HCT116 (cell line): Measurements from ENCODE around the gene CRNN. TPM values are rescaled to one million over a fixed set of nuclear protein-coding genes. Genes with fewer than 3 reads are reported as not detected.
A peak's percentile ranks its signal among the peaks of the same experiment; 100 is the strongest.

Experiments
- ATAC-seq: fragments of 200-7000 bp; cut with Tn5 transposase; 2 replicates; pipeline ENCODE4 v1.9.1; 2020; ENCODE audit warnings: mild to moderate bottlenecking, moderate library complexity
- BruUV-seq: library from RNA; stranded (reverse); fragments of 400-500 nt; replicated peaks from 2 replicates; lab custom pipeline; 2021; lab: Mats Ljungman, UMichigan
- CTCF ChIA-PET: fragments of 300-600 bp; sonication (Branson Sonifier 250); formaldehyde crosslinking; loops from one replicate; lab custom pipeline; 2021; ENCODE audit warnings: antibody characterized with exemption; lab: Charles Lee
- POLR2A ChIA-PET: fragments of 300-600, 350-600 bp; sonication (Branson Sonifier 250); formaldehyde crosslinking; loops from one replicate; lab custom pipeline; 2021; ENCODE audit warnings: antibody characterized with exemption; lab: Charles Lee
- RAD21 ChIA-PET, 2 experiments: fragments of 300-600 bp; sonication (Branson Sonifier 250); formaldehyde crosslinking; loops; one replicate each; lab custom pipeline; 2023; ENCODE audit warnings: low total read pairs in 2 of 2; ENCODE audit not compliant: uncharacterized antibody in 2 of 2, unreplicated experiment in 2 of 2, low non-redundant PET in 1 of 2; lab: Charles Lee
- DNase-seq: peaks from one replicate; pipeline ENCODE4 v3.0.0-alpha.2; 2010; ENCODE audit warnings: low read depth, low spot score
- H2AFZ ChIP-seq: fragments of 200-600 bp; shearing (Covaris generic), sonication (generic); 2 replicates; pipeline ENCODE4 v1.6.1; 2017; ENCODE audit warnings: low read depth, mixed run types, mixed read lengths, antibody characterized with exemption, low read length; ENCODE audit not compliant: poor library complexity, severe bottlenecking
- H3K27ac ChIP-seq: 2 replicates; pipeline ENCODE4 v1.5.1; 2012; ENCODE audit warnings: low read depth, low read length
- H3K27me3 ChIP-seq: fragments of 200-600 bp; sonication (generic); 2 replicates; pipeline ENCODE4 v1.6.1; 2016; ENCODE audit warnings: mixed run types, low read length, mixed read lengths; ENCODE audit not compliant: insufficient read depth
- H3K36me3 ChIP-seq, 2 experiments: fragments of 200-500 bp in 1 of 2; fragments of 200-600 bp in 1 of 2; sonication (Bioruptor generic) in 1 of 2; sonication (generic) in 1 of 2; 2 replicates each; pipeline versions ENCODE4 v1.5.1 to v1.6.1; 2014 to 2016; ENCODE audit warnings: low read length in 2 of 2, inconsistent platforms in 1 of 2, mixed read lengths in 1 of 2, mixed run types in 1 of 2; ENCODE audit not compliant: insufficient read depth in 2 of 2, control insufficient read depth in 1 of 2
- H3K4me1 ChIP-seq, 2 experiments: fragments of 200-600 bp in 1 of 2; sonication (generic) in 1 of 2; 2 replicates each; pipeline versions ENCODE4 v1.5.1 to v1.6.1; 2012 to 2017; ENCODE audit warnings: low read length in 2 of 2, inconsistent platforms in 1 of 2, mild to moderate bottlenecking in 1 of 2, mixed read lengths in 1 of 2, mixed run types in 1 of 2, moderate library complexity in 1 of 2; ENCODE audit not compliant: insufficient read depth in 2 of 2, control insufficient read depth in 1 of 2
- H3K4me2 ChIP-seq: fragments of 200-600 bp; sonication (generic); 2 replicates; pipeline ENCODE4 v1.6.1; 2017; ENCODE audit warnings: mixed run types, low read length, mixed read lengths
- H3K4me3 ChIP-seq, 2 experiments: fragments of 200-600 bp in 1 of 2; sonication (generic) in 1 of 2; replicated peaks in 1 of 2; 2 replicates each; pipeline ENCODE4 v1.5.1; 2011 to 2016; ENCODE audit warnings: low read length in 2 of 2, control low read depth in 1 of 2, low read depth in 1 of 2, mild to moderate bottlenecking in 1 of 2, mixed read lengths in 1 of 2, mixed run types in 1 of 2
- H3K79me2 ChIP-seq: fragments of 200-600 bp; sonication (generic); 2 replicates; pipeline ENCODE4 v1.6.1; 2017; ENCODE audit warnings: mild to moderate bottlenecking, mixed run types, low read length, moderate library complexity, mixed read lengths; ENCODE audit not compliant: insufficient read depth
- H3K9ac ChIP-seq: fragments of 200-600 bp; sonication (generic); 2 replicates; pipeline ENCODE4 v1.6.1; 2016; ENCODE audit warnings: low read length, mixed read lengths
- H3K9me2 ChIP-seq: fragments of 200-600 bp; sonication (generic), shearing (Covaris generic); 2 replicates; pipeline ENCODE4 v1.6.1; 2017; ENCODE audit warnings: mixed run types, mild to moderate bottlenecking, moderate library complexity; ENCODE audit not compliant: insufficient read depth
- H3K9me3 ChIP-seq, 2 experiments: fragments of 200-500 bp in 1 of 2; fragments of 200-600 bp in 1 of 2; sonication (Bioruptor generic) in 1 of 2; sonication (generic) in 1 of 2; 2 replicates each; pipeline ENCODE4 v1.6.1; 2014 to 2017; ENCODE audit warnings: low read length in 2 of 2, mixed read lengths in 2 of 2, inconsistent platforms in 1 of 2, low read depth in 1 of 2, mild to moderate bottlenecking in 1 of 2, mixed run types in 1 of 2, moderate library complexity in 1 of 2; ENCODE audit not compliant: control insufficient read depth in 1 of 2, insufficient read depth in 1 of 2
- H4K20me1 ChIP-seq: fragments of 200-600 bp; sonication (generic), shearing (Covaris generic); 2 replicates; pipeline ENCODE4 v1.6.1; 2017; ENCODE audit warnings: mixed run types, mild to moderate bottlenecking, moderate library complexity; ENCODE audit not compliant: insufficient read depth
- CTCF ChIP-seq, 3 experiments: fragments of 200-600 bp in 1 of 3; sonication (generic) in 1 of 3; IDR thresholded peaks in 2 of 3; conservative IDR thresholded peaks in 1 of 3; 2 replicates each; pipeline ENCODE4 v1.5.1; 2012 to 2017; ENCODE audit warnings: low read depth in 2 of 3, low read length in 2 of 3, antibody characterized with exemption in 1 of 3, borderline replicate concordance in 1 of 3, control low read depth in 1 of 3, mild to moderate bottlenecking in 1 of 3, mixed read lengths in 1 of 3, mixed run types in 1 of 3, moderate library complexity in 1 of 3; ENCODE audit not compliant: insufficient read depth in 1 of 3
- EZH2phosphoT487 ChIP-seq: fragments of 200-600 bp; IDR thresholded peaks from 2 replicates; pipeline ENCODE4 v1.6.1; 2018; ENCODE audit warnings: antibody characterized with exemption, borderline replicate concordance
- FOSL1 ChIP-seq: IDR thresholded peaks from 2 replicates; pipeline ENCODE4 v1.6.1; 2012; ENCODE audit warnings: low read depth
- ZNF274 ChIP-seq: fragments of 200-500 bp; sonication (Bioruptor generic); IDR thresholded peaks from 2 replicates; pipeline ENCODE4 v1.6.1; 2014; ENCODE audit warnings: mild to moderate bottlenecking, low read depth, low read length, inconsistent platforms
- intact Hi-C: fragments of 100-400 bp; cut with micrococcal nuclease; formaldehyde crosslinking; loops from 2 replicates; pipeline ENCODE4 v1.10.0; 2022
- total RNA-seq: library from RNA; stranded (reverse); gene quantifications from one replicate; pipeline ENCODE4 v1.2.1, GENCODE V29; 2021; ENCODE audit not compliant: unreplicated experiment

Gene CRNN
- total RNA-seq, 1 experiment from 2014 or later, result not detected

- no peaks in the 10 kb centered on the region for H3K9me3 ChIP-seq
- H3K4me1 ChIP-seq, result no peaks in the 10 kb centered on the region
- no peak overlapping the region for H3K27ac ChIP-seq
- H4K20me1 ChIP-seq, result no peaks in the 10 kb centered on the region
- no peak overlapping the region for H3K4me3 ChIP-seq
- peak; percentile 64 for ATAC-seq
- intact Hi-C loops, result no loop called here
- RAD21 ChIA-PET, result no interaction called here
- H3K27me3 ChIP-seq, result 0 out of 2 replicates have a peak, but pooled peaks cover 8% of the 10 kb centered on the region
- CTCF ChIA-PET, result interaction anchor here (1.2 to 2.7 kb wide), 3 partner anchors 9 to 85 kb away, joined by 3 to 20 read pairs (median 8); no protein-coding TSS in a partner anchor
- TF ChIP-seq FOSL1, result no peak
- no peak for TF ChIP-seq ZNF274
- no peak for TF ChIP-seq EZH2phosphoT487
- peak in 1 of 3 experiments; percentile 16; a peak in 1 of 6 replicates for TF ChIP-seq CTCF (IDR thresholded peaks at IDR 0.05 in 2 of 3, conservative IDR thresholded peaks at IDR 0.05 in 1 of 3; ENCODE audit: borderline replicate concordance in 1 of 3, insufficient read depth in 1 of 3, low read depth in 2 of 3, low read length in 2 of 3)
- BruUV-seq, result no TSS peak
- no peak overlapping the region for H3K9ac ChIP-seq
- POLR2A ChIA-PET, result no interaction called here
- H3K36me3 ChIP-seq, result no peaks in the 10 kb centered on the region
- DNase-seq, result no peak
- no peak overlapping the region for H2AFZ ChIP-seq
- no peaks in the 10 kb centered on the region for H3K79me2 ChIP-seq
- no peaks in the 10 kb centered on the region for H3K9me2 ChIP-seq
- H3K4me2 ChIP-seq, result no peak overlapping the region
Measured at GRCh38 chr1:152408664-152409063, 5.4 kb downstream of the CRNN start.
